Upper lobe of left lung (tissue), 4 donors: ENCODE results near the gene HNRNPAB.

Experiments used
- CTCF ChIP-seq, 6 experiments: fragments of 450-650 bp in 4 of 6; fragments of 200-600 bp in 2 of 6; sonication (generic) in 2 of 6; IDR thresholded peaks; one replicate each; pipeline ENCODE4 v1.5.1; 2016 to 2019; ENCODE audit warnings: antibody characterized with exemption in 6 of 6
- POLR2A ChIP-seq, 4 donors: fragments of 450-650 bp; IDR thresholded peaks; one replicate each; pipeline ENCODE4 v1.5.1; 2016 to 2017; ENCODE audit warnings: antibody characterized with exemption in 4 of 4, mild to moderate bottlenecking in 2 of 4
- POLR2AphosphoS5 ChIP-seq, 2 donors: sonication (generic); formaldehyde crosslinking; IDR thresholded peaks; one replicate each; pipeline ENCODE4 v1.5.1; 2017; ENCODE audit warnings: antibody characterized with exemption in 2 of 2

GRCh38 chr5:178250263-178250662 lies 45.9 kb downstream of the HNRNPAB start:
- TF ChIP-seq CTCF (IDR thresholded peaks at IDR 0.05): no peak
- TF ChIP-seq POLR2A (IDR thresholded peaks at IDR 0.05): no peak
- TF ChIP-seq POLR2AphosphoS5 (IDR thresholded peaks at IDR 0.05): no peak
